Camera-type eye (tissue), 1 donor: ENCODE data around the gene ZNF507. TPM values are rescaled to one million over a fixed set of nuclear protein-coding genes. Genes with fewer than 3 reads are reported as not detected.

ENCODE experiments used
- total RNA-seq: library from RNA; depleted of rRNA; stranded (reverse); fragments of >200 nt; gene quantifications from one replicate; pipeline ENCODE4 v1.2.3, GENCODE V29; 2014

ZNF507 gene
- total RNA-seq, result 48.2 TPM

GRCh38 chr19:32345261-32346207 is at the start of gene ZNF507:
Gene ZNF507, plus strand, starts transcription at chr19:32345610. Its CDS starts 7,221 bp downstream, at chr19:32352831.

GRCh38 chr19:32405431-32406160 is 60.2 kb downstream of the ZNF507 start, which contains the start of gene DPY19L3:
Gene DPY19L3, plus strand, starts transcription at chr19:32405770. Its CDS starts 2,484 bp downstream, at chr19:32408254.

Other genes starting within 250 kb of the ZNF507 start
- 66.3 TPM for gene DPY19L3, start 60.2 kb downstream of the ZNF507 start, total RNA-seq
- gene PDCD5, start 235.6 kb downstream of the ZNF507 start, total RNA-seq, result 57.9 TPM